Medulla oblongata (tissue), 1 donor: ENCODE results near the gene TMEM123.
A peak's percentile ranks its signal among the peaks of the same experiment; 100 is the strongest.

Source experiments
- DNase-seq: peaks from one replicate; pipeline ENCODE4 v3.0.0-alpha.2; 2015; ENCODE audit errors: extremely low spot score

TMEM123 gene

GRCh38 chr11:102452461-102453301, at the start of gene TMEM123:
TSS of gene TMEM123 (minus strand) at chr11:102452765. CDS start at chr11:102452623, 142 bp downstream.
- peak; percentile 79 for DNase-seq

- DNase-seq, result no peak
Observed at GRCh38 chr11:102500829-102501228, 48.3 kb upstream of the TMEM123 start.

GRCh38 chr11:102499931-102500330, 47.4 kb upstream of the TMEM123 start:
- no peak for DNase-seq

GRCh38 chr11:102499151-102499550, 46.6 kb upstream of the TMEM123 start:
- no peak for DNase-seq

- DNase-seq, result no peak
Observed at GRCh38 chr11:102497061-102497460, 44.5 kb upstream of the TMEM123 start.

- DNase-seq, result peak; percentile 95
Observed at GRCh38 chr11:102495161-102496042, 42.8 kb upstream of the TMEM123 start.

GRCh38 chr11:102494216-102494615, 41.7 kb upstream of the TMEM123 start:
- no peak for DNase-seq

GRCh38 chr11:102493524-102493923, 41.0 kb upstream of the TMEM123 start:
- DNase-seq, result no peak

GRCh38 chr11:102491969-102492368, 39.4 kb upstream of the TMEM123 start:
- no peak for DNase-seq

GRCh38 chr11:102489186-102490145, 36.9 kb upstream of the TMEM123 start:
- no peak for DNase-seq

- no peak for DNase-seq
Observed at GRCh38 chr11:102488208-102488607, 35.6 kb upstream of the TMEM123 start.

GRCh38 chr11:102487214-102487613, 34.6 kb upstream of the TMEM123 start:
- no peak for DNase-seq

GRCh38 chr11:102486584-102486983, 34.0 kb upstream of the TMEM123 start:
- DNase-seq, result no peak

- no peak for DNase-seq
Observed at GRCh38 chr11:102485095-102485722, 32.6 kb upstream of the TMEM123 start.

GRCh38 chr11:102482433-102482832, 29.9 kb upstream of the TMEM123 start:
- no peak for DNase-seq

GRCh38 chr11:102479733-102480132, 27.2 kb upstream of the TMEM123 start:
- DNase-seq, result no peak

- DNase-seq, result no peak
Observed at GRCh38 chr11:102478673-102479299, 26.2 kb upstream of the TMEM123 start.

GRCh38 chr11:102476812-102477211, 24.2 kb upstream of the TMEM123 start:
- no peak for DNase-seq

GRCh38 chr11:102476069-102476468, 23.5 kb upstream of the TMEM123 start:
- DNase-seq, result no peak

GRCh38 chr11:102473543-102473942, 21.0 kb upstream of the TMEM123 start:
- no peak for DNase-seq

- no peak for DNase-seq
Observed at GRCh38 chr11:102472127-102472526, 19.6 kb upstream of the TMEM123 start.
